ENCODE measurements around the gene DLK2. TPM values are rescaled to one million over a fixed set of nuclear protein-coding genes. Genes with fewer than 3 reads are reported as not detected.
"Not testable (repeated sequence)": the region's sequence is repeated elsewhere in the genome, so short reads cannot be mapped to it uniquely, and the experiment has no call there.

Gene DLK2
- total RNA-seq, 1 experiment from 2014 or later, result 0.75 TPM

DNA sequence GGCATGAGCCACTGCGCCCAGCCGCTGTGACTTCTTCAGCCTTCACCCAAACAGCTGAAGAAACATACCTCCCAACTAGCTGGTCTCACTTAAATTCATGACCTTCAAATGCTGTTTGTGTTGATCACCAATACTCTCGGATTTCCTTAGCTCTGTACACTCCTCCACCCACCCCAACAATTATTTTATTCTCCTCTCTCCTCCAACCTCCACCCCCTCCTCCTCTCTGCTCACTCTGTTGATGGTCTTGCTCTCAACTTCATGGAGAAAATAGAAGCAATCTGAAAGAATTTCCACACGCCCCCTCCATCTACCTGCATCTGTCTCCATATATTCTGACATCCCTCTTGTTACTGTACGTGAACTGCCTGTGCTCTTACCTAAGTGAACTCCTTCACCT is 6.6 kb upstream of the DLK2 start:
- Mint-ChIP-seq H3K9me3 (ENCODE audit: unreplicated experiment) (no peaks in the 10 kb centered on the region), H3K27ac (ENCODE audit: unreplicated experiment) (no peak overlapping the region), H3K27me3 (ENCODE audit: insufficient read depth, unreplicated experiment) (peaks cover 11% of the 10 kb centered on the region), H3K4me1 (ENCODE audit: low read depth, unreplicated experiment) (no peaks in the 10 kb centered on the region), H3K36me3 (ENCODE audit: insufficient read depth, unreplicated experiment) (no peaks in the 10 kb centered on the region), H3K4me3 (ENCODE audit: unreplicated experiment) (no peak overlapping the region)
- Histone ChIP-seq H3K36me3 (ENCODE audit: control insufficient read depth, insufficient read depth, low read length) (no peaks in the 10 kb centered on the region), H3K9me3 (no peaks in the 10 kb centered on the region), H3K4me1 (no peaks in the 10 kb centered on the region), H3K4me3 (ENCODE audit: low read depth, low read length) (no peak overlapping the region), H3K27me3 (replicated peaks; ENCODE audit: control insufficient read depth, insufficient read depth, low read length) (no peaks in the 10 kb centered on the region)
- TF ChIP-seq CTCF (IDR thresholded peaks at IDR 0.05; ENCODE audit: insufficient read depth in 1 of 2, low read depth in 1 of 2, low read length in 1 of 2, severe bottlenecking in 1 of 2, unreplicated experiment in 1 of 2), result no peak
- POLR2A ChIA-PET, result no interaction called here
- intact Hi-C loops (cut with micrococcal nuclease; ENCODE audit: unreplicated experiment), result no loop called here
- no TSS peak for BruUV-seq (replicated peaks)
- DNase-seq, result no peak
- CTCF ChIA-PET, result no interaction called here

DNA sequence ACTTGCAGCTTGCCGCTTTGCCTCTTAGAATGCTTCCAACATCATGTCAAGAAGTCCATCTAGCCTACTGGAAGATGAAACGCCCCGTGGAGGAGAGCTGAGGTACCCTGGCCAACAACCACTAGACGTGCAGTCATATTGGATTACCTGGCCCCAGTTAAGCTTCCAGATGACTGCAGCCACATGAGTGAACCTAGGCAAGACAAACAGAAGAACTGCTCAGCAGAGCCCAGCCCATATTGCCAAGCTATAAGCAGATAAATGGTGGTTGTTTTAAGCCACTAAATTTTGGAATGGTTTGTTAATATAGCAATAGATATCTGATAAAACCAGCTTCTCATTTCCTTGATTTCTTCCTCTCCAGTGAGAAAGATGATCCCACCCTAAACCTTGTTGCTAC is 4.7 kb upstream of the DLK2 start:
- POLR2A ChIA-PET, result no interaction called here
- no peak for TF ChIP-seq CTCF (IDR thresholded peaks at IDR 0.05; ENCODE audit: insufficient read depth in 1 of 2, low read depth in 1 of 2, low read length in 1 of 2, severe bottlenecking in 1 of 2, unreplicated experiment in 1 of 2)
- no peaks in the 10 kb centered on the region for H3K9me3 ChIP-seq
- peaks cover 7% of the 10 kb centered on the region; the same call in 1 of the 2 replicates for H3K4me1 ChIP-seq
- BruUV-seq (replicated peaks), result no TSS peak
- H3K4me1 Mint-ChIP-seq (ENCODE audit: low read depth, unreplicated experiment), result no peaks in the 10 kb centered on the region
- CTCF ChIA-PET, result no interaction called here
- H3K4me3 Mint-ChIP-seq (ENCODE audit: unreplicated experiment), result no peak overlapping the region
- no peaks in the 10 kb centered on the region for H3K27me3 ChIP-seq (replicated peaks; ENCODE audit: control insufficient read depth, insufficient read depth, low read length)
- no peaks in the 10 kb centered on the region for H3K36me3 ChIP-seq (ENCODE audit: control insufficient read depth, insufficient read depth, low read length)
- DNase-seq, result no peak
- H3K27ac Mint-ChIP-seq (ENCODE audit: unreplicated experiment), result no peak overlapping the region
- H3K27me3 Mint-ChIP-seq (ENCODE audit: insufficient read depth, unreplicated experiment), result peaks cover 11% of the 10 kb centered on the region
- intact Hi-C loops (cut with micrococcal nuclease; ENCODE audit: unreplicated experiment), result no loop called here
- no peaks in the 10 kb centered on the region for H3K9me3 Mint-ChIP-seq (ENCODE audit: unreplicated experiment)
- H3K4me3 ChIP-seq (ENCODE audit: low read depth, low read length), result no peak overlapping the region
- no peaks in the 10 kb centered on the region for H3K36me3 Mint-ChIP-seq (ENCODE audit: insufficient read depth, unreplicated experiment)

DNA sequence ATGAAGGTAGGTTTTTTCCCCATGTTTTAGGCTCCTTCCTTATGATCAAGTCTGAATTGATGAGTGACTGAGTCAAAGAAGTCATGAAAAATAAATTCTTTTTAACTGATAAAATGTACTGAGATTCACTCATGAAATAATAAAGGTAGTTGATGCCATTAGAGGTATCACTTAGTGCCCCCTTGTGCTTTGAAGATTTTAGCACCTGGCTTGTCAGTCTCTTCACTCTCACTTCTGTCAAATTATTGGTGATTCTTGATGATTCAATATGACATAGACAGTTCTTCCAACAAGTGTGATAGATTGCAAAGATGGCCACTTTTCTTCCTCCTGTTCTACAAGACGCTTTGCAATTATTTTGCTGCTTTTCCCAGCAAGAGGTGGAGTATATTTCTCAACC is 4.2 kb upstream of the DLK2 start:
- Histone ChIP-seq H3K36me3 (ENCODE audit: control insufficient read depth, insufficient read depth, low read length) (no peaks in the 10 kb centered on the region), H3K4me1 (peaks cover 7% of the 10 kb centered on the region; the same call in 1 of the 2 replicates), H3K4me3 (ENCODE audit: low read depth, low read length) (no peak overlapping the region), H3K27me3 (replicated peaks; ENCODE audit: control insufficient read depth, insufficient read depth, low read length) (no peaks in the 10 kb centered on the region), H3K9me3 (no peaks in the 10 kb centered on the region)
- ChIA-PET CTCF (interaction anchor here (2.3 kb wide), 1 partner anchor 46 kb away, joined by 12 read pairs; no protein-coding TSS in a partner anchor), POLR2A (no interaction called here)
- Mint-ChIP-seq H3K36me3 (ENCODE audit: insufficient read depth, unreplicated experiment) (peaks cover 5% of the 10 kb centered on the region), H3K4me1 (ENCODE audit: low read depth, unreplicated experiment) (no peaks in the 10 kb centered on the region), H3K27me3 (ENCODE audit: insufficient read depth, unreplicated experiment) (peaks cover 11% of the 10 kb centered on the region), H3K9me3 (ENCODE audit: unreplicated experiment) (no peaks in the 10 kb centered on the region), H3K4me3 (ENCODE audit: unreplicated experiment) (no peak overlapping the region), H3K27ac (ENCODE audit: unreplicated experiment) (no peak overlapping the region)
- no TSS peak for BruUV-seq (replicated peaks)
- no peak for DNase-seq
- intact Hi-C loops (cut with micrococcal nuclease; ENCODE audit: unreplicated experiment), result no loop called here
- TF ChIP-seq CTCF (IDR thresholded peaks at IDR 0.05; ENCODE audit: insufficient read depth in 1 of 2, low read depth in 1 of 2, low read length in 1 of 2, severe bottlenecking in 1 of 2, unreplicated experiment in 1 of 2), result no peak

GRCh38 chr6:43458154-43458553 is 2.8 kb upstream of the DLK2 start:
- ChIA-PET CTCF (interaction anchor here (0.7 to 5.5 kb wide), 4 partner anchors 38 to 621 kb away, joined by 3 to 19 read pairs (median 9); no protein-coding TSS in a partner anchor), POLR2A (interaction anchor here (1.0 kb wide), 1 partner anchor 58 kb away, joined by 3 read pairs; no protein-coding TSS in a partner anchor)
- BruUV-seq (replicated peaks), result not testable (repeated sequence)

More at GRCh38 chr6:43458154-43458553, 2.8 kb upstream of the DLK2 start:
- H3K4me3 Mint-ChIP-seq (ENCODE audit: unreplicated experiment); H3K4me1 ChIP-seq; H3K4me1 Mint-ChIP-seq (ENCODE audit: low read depth, unreplicated experiment); H3K27ac Mint-ChIP-seq (ENCODE audit: unreplicated experiment); H3K9me3 ChIP-seq; DNase-seq; H3K4me3 ChIP-seq (ENCODE audit: low read depth, low read length); H3K9me3 Mint-ChIP-seq (ENCODE audit: unreplicated experiment); H3K27me3 Mint-ChIP-seq (ENCODE audit: insufficient read depth, unreplicated experiment); intact Hi-C loops (cut with micrococcal nuclease; ENCODE audit: unreplicated experiment); H3K27me3 ChIP-seq (replicated peaks; ENCODE audit: control insufficient read depth, insufficient read depth, low read length); H3K36me3 ChIP-seq (ENCODE audit: control insufficient read depth, insufficient read depth, low read length): not testable (repeated sequence)
- H3K36me3 Mint-ChIP-seq (ENCODE audit: insufficient read depth, unreplicated experiment), result peaks cover 14% of the 10 kb centered on the region
